ENCODE data around the gene CAMKMT. TPM values are rescaled to one million over a fixed set of nuclear protein-coding genes. Genes with fewer than 3 reads are reported as not detected.

Gene CAMKMT
- polyA plus RNA-seq, 1 donor: 4.8 TPM

DNA sequence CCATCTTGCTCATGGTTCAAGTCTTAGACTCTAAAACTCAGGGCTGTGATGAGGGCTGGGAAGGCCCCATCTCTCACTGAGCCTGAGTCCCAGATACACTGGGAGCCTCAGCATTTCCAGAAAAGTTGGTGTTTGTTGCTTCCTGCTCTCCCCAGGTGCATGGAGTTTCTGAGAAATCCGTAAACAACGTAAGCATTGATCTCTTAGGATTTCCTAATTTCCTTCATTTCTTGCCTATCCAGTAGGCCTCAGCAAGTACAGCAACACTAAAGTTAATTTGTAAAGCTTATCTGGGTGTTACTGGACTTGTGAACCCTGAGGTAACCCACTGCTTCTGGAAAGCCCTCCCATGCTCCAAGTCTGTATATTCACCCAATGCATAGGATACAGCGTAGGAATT lies 380.3 kb downstream of the CAMKMT start:
- DNase-seq (ENCODE audit: low read depth): no peak

DNA sequence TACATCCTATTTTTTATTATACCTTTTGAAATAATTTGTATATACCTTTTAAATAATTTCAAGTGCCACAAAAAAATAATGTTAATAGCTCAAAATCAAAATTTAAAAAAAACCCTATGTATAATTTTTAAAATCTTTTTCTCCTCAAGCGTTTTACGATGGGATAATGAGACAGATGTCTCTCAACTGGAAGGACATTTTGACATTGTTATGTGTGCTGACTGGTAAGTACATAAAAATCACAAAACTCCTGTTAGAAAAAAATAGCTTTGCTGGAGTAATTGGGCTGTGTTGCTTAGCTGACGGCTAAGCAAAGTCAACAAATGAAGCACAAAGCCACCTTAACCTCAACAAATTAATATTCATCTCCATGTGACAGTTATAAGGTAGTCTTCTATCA lies 381.7 kb downstream of the CAMKMT start:
- no peak for DNase-seq (ENCODE audit: low read depth)

DNA sequence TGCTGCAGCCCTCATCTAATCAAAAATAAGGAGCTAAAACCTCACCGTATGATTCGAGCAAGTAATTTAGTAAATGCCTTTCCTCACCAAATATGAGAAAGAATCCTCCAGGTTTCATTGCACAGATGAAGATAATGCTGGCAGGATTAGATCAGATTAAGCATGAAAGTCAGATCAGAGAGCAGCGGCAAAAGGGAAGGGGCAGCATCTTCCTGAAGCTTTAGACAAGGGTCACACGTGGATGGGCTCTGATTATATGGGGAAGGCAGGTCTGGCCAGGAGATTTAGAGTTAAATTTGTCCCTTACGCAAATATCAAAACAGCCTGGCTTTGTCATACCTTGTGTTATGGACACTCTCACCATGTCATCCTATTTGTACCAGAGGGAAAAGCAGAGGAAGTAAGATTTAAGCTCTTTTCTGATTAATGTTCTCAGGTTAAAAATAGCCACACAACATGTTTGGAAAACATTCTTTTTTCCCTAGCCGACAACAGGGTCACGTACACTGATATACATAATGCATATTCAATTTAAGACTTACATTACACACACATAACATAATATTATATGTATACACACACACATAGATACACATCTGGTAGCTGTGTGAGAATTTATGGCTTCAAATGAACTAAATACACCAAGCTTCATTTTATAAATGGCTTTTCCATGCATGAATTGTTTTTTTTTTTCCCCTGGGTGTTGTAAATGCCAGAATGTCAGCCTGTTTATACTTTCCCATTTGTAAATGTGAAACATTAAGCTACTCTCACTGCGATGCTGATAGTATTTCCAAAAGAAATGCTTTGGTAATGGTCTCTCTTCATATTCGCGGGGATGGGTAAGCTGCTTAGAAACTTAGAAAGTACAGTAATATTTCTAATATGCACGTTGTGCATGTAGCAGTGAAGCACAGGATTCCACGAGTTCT lies 383.5 kb downstream of the CAMKMT start:
- no peak for DNase-seq (ENCODE audit: low read depth)

DNA sequence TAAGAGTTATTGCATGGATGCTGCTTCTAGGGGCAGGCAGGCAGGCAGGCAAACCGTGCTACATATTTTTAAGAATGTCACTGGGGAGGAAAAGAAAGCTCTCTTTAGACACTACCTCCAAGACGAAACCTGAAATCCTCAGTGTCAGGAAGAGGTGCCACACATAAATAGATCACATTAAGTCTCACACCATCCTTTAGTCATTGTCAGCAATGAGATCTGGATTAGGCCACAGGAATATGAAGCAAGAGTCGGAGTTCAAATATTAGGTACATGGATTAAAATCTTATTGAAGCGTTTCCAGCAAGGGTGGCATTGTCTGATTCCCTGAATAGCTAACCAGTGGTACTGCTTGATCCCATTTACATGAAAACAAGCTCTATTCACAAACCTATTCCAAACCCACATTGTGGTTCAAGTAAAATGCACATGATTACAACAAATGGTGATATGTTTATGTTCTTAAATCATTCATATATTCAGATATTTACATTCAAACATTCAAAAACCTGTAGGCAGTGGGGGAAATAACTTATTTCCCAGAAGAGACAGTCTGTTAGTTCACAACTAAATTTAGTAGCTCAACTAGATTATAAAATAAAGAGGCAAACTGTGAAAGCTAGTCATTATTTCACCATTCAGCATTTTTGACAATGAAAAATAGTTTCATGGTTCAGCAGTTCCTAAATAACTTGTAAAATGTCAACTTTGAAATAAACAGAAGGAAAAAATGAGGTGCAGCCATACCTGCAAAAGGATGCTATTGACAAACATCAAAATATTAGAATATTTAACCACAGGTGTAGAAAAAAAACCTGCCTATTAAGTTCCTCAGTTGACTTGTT lies 384.4 kb downstream of the CAMKMT start:
- DNase-seq (ENCODE audit: low read depth): no peak

DNA sequence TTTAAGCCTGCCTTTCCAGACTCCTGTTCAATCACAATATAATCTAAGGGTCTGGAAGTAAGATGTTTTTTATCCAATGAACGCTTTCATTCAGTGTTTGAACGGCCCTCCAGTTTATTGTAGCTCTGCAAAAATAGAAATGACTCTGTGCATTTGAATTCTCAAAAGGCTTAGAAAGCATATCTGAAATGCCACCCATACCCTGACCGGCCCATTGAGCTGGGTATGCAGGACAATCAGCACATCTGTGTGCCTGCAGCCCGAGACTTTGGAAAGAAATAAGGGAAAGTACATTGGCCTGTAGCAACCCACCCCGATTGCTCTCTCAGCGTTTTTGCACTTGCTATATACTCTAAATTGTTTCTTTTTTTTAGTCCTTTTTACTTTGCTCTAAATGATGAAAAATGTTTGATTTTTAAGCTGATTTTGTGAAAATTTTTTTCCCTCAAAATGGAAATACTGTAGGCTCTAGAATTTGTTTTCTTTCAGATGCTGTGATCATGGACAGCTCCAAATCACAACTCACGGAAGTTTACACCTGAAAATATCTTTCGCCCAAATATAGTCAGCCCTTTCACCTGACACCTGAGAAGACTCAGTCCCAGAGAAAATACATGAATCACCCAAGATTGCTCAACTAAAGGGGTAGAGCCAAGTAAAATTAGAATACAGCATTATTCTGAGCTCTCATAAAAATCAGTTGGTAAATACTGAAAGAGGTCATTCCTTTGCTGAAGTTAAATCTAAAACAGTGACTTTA lies 385.3 kb downstream of the CAMKMT start:
- no peak for DNase-seq (ENCODE audit: low read depth)

DNA sequence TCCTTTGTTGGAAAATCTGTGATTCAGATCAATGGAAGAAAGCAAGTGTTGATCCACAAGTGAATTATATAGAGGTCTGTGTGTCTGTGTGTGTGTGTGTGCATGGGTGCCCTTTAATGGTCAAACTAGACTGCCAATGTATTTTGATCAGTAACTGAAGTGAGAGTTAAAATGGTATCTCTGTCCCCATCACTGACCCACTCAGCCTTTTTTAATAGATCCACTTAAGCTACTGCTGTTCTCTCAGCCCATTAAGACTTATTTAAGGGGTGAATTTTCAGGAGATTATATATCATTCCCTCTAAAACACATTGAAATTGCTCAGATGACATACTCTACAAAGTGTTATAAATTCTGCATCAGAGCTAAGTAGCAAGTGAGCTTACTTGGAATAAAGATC lies 386.0 kb downstream of the CAMKMT start:
- DNase-seq (ENCODE audit: low read depth): no peak

DNA sequence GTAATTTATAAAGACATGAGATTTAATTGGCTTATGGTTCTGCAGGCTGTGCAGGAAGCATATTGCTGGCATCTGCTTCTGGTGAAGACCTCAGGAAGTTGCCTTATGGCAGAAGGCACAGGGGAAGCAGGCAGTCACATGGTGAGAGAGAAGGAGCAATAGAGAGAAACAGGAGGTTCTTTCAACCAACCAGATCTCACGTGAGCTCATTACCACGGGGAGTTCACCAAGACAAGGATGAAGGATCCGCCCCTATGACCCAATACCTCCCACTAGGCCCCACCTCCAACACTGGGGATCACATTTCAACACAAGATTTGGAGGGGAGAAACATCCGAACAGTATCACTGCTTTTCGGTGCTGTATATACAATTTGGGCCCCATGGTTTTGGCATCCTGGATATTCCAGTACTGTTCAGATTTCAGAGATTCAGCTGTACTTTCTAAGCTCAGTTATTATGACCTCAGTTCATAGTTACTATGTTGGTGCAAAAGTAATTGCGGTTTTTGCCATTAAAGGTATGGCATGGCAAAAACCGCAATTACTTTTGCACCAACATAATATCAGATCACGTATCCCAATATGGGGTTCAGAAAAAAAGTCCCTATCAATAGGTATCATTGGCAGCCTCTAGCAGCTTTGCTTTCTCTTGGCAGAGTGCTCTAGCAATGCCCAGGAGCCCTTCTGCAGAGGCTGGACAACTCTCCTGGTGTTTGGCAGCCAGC lies 390.2 kb downstream of the CAMKMT start:
- no peak for DNase-seq (ENCODE audit: low read depth)

DNA sequence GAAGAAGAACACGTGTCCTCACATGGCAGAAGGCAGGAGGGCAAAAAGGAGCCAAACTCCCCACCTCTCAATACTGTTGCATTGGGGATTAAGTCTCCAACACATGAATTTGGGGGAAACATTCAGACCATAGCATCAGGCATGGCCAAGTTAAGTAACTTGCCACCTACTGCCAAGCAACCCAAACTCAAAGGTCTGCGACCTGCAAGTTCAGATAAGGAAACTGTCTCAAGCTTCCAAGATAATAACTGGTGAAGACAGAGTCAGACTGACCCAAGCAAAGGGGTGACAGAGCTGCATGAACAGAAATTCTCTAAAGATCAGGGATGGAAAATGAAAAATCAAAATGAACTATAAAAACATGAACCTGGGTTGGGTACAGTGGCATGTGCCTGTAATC lies 391.0 kb downstream of the CAMKMT start:
- DNase-seq (ENCODE audit: low read depth): no peak

DNA sequence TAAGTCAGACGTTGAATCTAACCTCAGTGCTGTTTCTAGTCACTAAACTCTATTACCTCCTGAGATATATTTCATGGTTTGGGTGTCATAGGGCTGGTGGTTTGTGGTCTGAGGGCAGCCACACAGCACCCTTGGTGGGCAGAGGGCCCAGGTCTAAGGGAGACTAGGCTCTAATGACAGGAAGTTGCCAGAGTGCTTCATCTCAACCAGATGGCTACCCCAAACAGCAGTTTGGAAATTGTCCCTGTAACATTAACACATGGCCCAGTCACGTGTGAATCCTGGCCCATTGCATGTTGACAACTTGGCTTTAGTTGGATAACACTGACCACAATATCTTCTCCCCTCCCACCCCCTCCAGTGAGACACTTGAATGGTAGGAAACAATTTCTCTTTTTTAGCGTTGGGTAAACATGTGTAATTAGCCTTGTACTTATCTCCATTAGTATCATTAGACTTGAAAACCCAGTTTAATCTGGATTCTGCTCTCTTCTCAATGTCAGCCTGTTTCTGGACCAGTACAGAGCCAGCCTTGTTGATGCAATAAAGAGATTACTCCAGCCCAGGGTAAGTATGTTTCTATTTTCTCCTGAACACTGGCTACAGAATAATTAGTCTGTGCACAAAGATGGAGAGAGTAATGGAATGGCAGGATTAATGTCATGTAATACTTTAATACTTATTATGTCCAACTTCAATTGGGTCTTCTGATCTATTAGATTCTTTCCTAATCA lies 392.0 kb downstream of the CAMKMT start:
- DNase-seq (ENCODE audit: low read depth): no peak

DNA sequence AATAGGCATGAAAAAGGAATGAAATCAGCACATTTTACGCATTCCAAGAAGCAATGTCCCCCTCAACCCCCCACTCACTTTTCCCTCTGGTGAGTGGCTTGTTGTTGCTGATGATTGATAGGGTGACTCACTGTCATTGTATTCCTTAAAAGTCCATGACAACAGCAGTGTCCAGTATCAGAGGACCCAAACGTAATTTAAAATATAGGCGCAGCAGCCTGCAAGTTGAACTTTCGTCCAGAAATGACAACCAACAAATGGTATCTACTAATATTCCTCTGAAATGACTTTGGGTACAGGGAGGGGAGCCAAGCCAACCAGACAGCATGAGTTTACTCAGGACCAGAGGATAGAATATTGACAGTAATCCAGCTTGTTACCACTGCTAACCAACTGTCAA lies 396.8 kb downstream of the CAMKMT start:
- no peak for DNase-seq (ENCODE audit: low read depth)

DNA sequence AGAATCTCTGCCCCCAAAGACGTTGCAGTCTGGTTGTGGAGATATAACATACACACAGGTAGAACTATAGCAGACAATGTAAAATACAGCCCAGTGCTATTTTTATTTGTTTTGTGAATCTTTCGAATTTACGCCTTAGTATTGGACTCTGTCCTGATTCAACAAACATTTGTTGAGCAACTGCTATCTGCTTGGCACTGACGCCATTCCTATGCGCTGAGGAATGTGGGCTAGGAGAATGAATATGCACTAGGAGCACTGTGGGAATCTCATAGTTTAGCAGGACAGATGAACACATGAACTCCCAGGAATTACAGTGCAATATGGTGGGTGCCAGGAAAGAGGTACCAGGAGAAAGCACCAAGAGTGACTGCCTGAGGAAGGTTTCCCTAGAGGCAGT lies 398.1 kb downstream of the CAMKMT start:
- DNase-seq (ENCODE audit: low read depth): no peak

DNA sequence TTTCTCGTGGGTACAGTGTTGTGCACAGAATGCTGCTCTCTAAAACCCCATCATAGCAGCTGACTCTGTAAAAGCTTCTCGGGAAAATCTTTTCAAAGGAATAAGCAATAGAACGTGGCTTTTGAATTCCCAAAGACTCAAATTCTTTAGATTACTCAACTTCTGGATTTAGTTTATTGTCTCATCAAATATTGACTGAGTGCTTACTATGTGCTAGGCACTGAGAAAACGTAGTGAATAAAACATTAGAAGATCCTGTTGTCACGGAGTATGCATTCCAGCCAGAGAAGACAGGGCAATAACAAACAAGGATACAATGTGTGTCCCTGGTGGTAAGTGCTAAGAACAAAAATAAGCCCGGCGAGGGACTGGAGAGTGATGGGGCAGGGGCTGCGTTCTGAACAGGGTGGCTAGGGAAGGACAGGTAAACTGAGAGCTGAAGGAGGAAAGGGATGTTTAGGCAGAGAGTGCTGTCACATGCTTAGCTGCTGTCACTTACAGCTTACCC lies 401.6 kb downstream of the CAMKMT start:
- DNase-seq (ENCODE audit: low read depth): no peak

DNA sequence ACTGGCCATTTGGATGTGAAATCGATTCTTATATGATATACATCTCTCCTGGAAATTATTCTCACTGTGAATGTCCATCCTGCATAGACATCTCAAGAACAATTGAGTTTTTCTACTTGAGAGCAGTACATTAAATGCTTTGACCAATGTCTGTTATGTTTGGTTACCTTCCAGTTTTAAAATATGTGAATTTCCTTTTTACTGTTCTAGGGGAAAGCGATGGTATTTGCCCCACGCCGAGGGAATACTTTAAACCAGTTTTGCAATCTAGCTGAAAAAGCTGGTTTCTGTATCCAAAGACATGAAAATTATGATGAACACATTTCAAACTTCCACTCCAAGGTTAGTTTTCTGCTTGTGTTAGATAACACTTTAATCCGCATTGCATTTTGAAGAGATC lies 404.5 kb downstream of the CAMKMT start:
- no peak for DNase-seq (ENCODE audit: low read depth)

DNA sequence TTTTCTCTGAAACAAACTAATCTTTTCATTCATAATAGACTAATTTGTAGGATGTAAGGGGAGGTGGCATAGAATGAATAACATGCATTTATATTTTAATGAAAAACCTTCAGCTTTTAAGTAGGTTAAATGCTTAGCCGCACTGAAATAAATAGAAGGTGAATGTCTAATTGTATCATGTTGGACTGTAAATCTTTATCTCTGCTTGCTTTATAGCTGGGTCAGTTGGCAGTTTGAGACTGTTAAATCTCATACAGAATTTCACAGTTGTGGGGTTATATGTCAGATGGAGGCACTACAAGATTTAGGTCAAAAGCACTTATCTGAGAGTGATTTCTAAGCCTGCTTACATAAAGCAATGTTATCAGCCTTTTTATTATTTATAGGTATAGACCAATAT lies 405.0 kb downstream of the CAMKMT start:
- no peak for DNase-seq (ENCODE audit: low read depth)

DNA sequence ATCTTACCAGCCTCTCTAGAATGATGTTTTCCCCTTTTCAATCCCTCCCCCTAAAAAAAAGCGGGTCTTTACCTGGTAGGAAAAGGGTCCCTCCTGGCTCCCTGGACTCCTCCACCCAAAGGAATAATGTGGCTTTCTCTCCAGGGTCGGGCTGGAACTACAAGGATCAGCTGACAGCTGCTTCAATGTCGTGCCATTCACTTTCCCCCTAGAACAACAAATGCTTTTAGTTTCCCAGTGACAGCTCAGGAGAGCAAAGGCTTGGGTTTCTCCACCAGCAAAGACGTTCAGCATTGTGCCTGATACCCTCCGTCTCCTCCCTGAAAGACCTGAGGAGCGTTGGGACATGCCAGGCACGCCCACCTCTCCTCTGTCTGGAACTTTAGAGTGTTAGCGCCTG lies 405.9 kb downstream of the CAMKMT start:
- DNase-seq (ENCODE audit: low read depth): no peak

DNA sequence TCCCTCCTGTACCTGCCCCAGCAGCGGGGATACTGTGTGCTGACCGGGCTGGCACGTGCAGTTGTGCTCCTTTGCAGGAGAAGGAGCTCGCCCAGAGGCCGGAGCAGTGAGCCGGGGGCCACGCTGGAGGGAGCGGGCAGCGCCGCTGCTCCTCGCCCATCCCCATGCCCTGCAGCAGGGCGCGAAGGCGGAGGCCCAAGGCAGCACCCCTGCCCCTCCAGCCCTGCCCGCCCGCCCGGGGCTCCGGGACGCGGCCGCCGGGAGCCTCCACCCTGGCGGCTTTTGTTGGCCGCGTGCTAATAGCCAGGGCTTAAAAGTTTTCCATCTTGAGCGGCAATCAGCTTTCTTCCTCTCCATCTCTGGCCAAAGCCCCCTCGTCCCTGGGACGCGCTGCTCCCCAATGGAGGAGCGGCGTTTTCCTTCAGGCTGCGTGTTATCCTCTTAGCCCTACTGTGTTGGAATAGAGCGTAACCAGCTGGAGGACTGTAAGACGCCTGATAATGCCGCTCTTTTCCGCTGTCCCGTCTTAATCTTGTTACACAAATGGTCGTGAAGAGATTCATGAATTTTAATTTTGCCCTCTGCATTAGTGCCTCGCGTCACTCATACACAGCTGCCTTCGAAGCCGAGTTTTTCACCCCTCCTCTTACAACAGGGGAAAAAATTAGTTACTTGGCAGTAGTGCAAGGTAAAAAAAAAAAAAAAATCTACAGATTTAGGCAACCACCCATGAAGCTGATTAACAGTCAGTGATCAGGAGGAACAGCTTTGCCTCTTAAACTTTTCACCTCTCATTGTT lies 406.9 kb downstream of the CAMKMT start:
- DNase-seq (ENCODE audit: low read depth): no peak

DNA sequence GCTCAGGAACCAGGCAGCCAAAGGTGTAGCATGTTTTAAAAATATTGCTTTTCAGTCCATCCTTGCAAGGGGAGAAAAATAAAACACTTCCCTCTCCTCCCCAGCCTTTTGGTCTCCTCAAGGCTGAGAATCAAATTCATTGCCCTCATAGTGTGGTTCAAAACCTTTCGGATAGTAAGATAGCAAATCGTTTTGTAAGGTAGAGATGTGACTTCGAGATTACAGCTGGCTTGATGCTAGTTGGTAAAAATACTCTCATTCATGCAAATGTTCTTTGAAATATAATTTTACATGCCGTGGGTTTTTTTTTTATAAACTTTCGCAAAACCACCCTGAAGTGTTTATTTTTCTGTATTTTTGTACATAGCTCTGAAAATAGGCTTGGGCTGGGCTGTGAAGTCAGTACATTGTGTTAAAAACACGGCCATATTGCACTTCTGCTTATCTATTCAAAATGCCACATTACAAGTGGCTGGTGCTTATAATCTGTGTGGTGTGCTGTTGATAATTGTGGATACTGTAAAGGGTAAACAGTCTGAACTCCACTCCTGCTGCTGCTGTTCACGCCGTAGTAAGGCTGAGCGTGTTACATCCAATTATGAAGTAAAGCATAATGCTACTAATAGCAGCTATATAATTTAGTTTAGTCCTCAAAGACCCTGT lies 407.7 kb downstream of the CAMKMT start:
- no peak for DNase-seq (ENCODE audit: low read depth)

DNA sequence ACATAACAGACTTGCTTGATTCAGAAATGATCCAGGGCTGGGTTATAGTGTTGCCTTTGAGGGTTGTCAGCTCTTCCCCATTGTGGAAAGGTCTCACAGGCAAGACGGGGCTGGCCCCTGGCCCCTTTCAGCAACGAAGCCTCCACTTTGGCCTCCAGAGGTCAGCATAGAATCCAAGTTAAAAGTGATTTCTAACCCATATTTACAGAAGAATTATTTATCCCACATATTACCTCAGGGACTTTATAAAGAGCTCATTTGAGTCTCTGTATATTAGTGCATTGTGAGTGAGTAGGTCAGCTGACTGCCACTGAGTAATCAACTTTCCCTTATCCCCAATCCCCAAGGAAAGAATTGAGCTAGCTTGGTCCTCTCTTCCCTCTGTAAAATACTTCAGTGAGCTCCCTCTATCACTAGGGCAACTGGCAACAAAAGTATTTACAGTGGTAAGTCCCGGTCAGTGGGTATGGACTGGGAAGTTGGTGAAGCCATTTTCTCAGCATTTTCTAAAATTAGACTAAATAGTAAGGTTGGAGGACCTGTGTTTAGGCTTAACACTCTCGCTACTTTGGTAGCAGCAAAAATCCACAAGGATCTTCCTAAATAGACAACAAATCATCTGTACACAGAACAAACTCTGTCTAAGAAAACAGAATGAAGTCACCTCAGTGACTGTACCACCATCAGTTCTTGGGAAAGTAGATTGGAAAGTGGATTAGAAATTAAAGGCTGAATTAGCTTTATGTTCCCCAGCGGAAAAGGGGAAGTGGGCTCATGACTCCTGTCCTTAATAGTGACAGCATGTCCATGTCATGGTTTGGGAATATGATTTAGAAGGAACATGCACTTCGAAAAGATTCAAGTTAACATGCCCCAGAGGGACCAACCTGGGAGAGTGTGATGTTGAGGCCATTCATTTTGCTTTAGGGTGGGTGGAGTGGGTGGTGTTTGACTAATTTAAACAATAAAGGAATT lies 408.8 kb downstream of the CAMKMT start:
- no peak for DNase-seq (ENCODE audit: low read depth)

Measured in forelimb muscle (tissue), 1 donor.